HCEC 1CT (cell line): ENCODE data around the gene MXD4.
"Not testable (repeated sequence)": the region's sequence is repeated elsewhere in the genome, so short reads cannot be mapped to it uniquely, and the experiment has no call there.

Experiments
- DNase-seq: peaks from one replicate; pipeline ENCODE4 v3.0.0-alpha.2; 2017

Gene MXD4

GRCh38 chr4:2249526-2250356 lies 12.2 kb downstream of the MXD4 start:
- no peak for DNase-seq

DNA sequence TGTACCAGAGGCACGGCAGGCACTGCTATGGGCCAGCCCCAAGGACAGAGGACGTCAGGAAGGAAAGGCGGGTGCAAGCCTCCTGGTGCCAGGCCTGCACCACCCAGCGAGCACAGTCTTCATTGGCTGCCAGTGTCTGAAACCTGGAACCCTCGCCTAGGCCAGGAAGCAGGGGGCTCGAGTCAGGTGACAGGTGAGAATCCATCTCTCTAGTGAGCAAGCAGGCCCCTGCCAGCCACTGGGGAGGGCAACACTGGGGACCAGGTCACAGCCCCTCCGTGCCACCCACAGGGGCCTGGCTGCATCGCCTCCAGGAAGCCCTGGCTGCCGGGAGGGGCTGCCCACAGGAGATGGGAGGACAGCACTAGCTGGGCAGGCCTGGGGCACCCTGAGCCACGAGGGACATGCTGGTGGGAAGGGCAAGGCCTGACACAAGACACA lies 13.1 kb downstream of the MXD4 start:
- DNase-seq, result no peak

DNA sequence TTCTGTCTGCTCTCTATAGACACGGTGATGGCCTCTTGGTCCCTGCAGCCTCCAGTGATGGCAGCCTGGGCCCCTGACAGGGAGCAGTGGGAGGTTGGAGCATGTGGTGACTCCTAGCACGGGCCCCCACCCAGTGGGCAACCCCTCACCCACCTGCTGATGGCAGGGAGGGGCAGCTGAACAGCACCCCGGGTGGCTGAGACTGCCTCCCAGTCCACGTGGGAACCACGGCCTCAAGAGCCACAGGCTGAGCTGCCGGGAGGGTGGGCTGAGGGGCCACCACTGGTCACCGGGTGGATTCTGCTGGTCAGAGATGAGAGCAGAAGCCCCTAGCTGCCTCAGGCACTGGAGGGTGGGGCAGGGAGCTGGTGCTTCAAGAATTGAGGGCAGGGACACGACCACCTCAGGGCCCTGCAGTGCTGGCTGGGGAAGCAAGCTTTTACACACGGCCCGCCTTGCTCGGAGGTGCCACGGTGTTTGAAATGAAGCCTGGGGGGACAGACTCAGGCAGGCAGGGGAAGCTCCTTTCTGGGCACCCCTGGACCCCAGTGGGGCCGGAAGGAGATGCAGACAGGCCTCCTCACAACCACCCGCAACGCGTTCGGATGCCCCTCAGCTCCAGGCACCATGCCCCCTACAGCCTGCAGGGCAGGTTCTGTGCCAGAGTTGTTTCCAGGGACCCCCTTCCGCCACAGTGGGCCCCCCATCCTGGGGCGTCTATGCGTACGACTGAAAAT lies 13.7 kb downstream of the MXD4 start:
- DNase-seq, result no peak

DNA sequence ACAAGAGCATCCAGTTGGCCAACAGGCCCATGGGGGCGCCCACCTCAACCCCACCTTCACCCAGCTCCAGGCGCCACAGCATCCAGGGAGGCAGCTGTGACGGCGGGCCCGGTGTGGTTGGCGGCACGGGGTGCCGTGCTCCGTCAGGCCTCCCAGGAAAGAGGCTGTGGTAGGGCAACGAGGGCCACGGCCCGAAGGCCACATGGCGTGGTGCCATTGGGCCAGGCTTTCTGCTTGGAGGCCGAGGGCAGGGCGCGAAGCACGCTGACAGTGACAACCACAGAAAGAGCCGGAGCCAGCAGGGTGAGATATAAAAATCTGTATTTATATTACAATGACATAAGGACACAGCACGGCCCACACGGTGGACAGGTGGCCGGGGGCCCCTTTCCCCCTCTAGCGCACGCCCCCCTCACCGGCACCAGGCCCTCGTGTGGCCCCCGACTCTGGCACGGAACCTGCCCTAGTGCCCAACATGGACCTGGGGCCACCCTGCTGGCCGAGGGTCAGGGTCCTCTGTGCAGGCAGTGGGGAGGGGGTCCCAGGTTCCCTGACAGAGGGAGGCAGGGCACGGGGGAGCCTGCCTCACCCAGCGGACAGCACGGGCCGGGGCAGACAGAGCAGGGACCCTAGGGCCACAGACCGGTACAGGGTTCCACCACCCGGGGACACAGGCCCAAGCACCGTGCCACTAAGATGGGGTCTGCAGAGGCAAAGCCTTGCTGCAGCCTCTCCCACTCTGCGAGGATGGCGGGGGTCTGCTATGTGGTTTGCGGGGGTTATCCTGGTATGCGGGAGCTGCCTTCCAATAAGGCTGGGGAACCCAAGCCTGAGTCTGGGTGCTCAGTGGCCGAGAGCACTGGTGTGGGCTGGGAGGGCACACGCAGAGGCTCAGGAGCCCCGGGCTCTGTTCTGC lies 14.5 kb downstream of the MXD4 start:
- no peak for DNase-seq

DNA sequence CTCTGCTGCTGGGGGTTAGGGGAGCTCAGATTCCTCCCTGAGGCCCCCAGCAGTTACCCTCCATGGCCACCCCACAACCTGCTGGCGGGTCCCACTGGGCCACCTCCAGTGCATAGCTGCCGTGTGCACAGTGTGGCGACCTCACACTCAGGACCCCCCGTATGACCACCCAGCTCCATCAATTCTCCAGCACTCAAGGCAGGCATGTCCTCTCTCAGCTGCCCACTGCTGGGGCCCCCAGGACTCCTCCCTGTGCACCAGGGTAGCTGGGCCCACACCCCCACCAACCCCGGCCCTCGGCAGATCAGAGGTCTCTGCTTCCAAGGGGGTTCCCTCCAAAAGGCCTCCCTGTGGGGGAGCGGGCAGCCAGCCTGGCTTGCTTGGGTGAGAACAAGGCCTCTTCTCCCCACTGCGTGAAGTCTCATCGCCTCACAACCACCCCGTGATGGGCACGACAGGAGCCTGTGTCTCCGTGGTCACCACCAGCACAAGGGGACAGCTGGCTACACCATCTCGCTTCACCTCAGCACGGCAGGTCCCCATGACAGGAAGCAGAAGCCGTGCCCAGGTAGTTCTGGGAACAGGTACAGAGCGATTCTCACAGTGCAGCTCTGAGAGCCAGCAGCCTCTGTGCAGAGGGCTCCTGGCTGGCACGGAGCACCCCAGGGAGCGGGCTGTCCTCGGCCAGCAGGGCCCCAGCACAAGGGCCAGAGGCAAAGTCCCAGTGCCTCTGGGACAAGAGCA lies 15.4 kb downstream of the MXD4 start:
- DNase-seq, result no peak

DNA sequence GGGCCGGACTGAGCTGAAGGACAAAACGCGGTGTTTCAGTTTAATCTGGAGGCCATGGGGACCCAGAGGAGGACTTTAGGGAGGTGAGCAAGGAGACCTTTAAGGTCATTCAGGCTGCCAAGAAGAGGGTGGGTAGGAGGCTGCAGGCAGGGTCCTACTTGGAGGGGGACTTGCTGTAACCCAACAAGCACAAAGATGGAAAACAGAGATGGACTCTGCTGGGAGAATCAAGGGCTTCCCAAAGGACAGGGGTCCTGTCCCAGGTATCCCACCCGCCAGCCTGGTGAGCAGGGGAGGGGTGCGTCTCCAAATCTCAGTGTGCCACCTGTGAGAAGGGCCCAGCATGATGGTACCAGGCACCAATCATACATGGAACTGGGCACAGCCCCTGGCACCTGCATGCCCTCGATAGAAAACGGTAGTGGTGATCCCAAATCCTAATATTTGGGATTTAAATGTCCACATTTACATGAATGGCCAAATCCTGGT lies 16.1 kb downstream of the MXD4 start:
- DNase-seq, result no peak

DNA sequence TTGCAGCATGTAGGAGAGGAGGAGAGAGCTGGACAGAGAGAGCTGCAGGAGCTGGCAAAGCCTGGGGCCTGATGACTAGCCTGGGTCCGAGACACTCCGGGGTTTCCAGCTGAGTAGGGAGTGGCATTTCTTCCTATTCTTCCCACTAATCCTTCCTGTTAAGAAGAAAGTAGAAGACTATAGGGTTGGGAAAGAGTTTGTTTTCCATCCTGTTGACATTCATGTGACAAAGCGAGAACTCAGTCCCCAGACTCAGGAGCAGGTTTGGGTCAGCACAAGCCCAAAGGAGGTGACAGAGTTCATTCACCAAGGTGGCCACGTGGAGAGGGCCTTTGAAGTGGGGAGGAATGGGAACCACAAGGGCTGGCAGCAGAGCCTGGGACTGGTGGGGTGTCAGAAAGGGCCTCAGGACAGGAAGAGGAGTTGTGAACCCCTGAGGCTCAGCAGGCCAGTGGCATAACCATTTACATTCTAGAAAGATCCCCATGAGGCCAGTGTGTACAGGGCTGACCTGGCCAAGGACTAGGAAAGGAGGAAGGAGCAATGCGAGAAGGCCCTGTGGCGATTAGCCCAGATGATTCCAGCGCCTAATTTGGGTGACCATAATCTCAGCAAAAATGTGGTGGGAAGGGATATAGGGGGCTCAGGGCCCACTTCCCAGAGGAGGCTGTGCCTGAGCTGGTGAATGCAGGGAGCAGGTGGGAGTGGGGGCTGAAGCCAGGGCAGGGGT lies 16.7 kb downstream of the MXD4 start:
- DNase-seq, result no peak

- no peak for DNase-seq
These were observed 18.1 kb downstream of the MXD4 start for GRCh38 chr4:2243681-2244380.

DNA sequence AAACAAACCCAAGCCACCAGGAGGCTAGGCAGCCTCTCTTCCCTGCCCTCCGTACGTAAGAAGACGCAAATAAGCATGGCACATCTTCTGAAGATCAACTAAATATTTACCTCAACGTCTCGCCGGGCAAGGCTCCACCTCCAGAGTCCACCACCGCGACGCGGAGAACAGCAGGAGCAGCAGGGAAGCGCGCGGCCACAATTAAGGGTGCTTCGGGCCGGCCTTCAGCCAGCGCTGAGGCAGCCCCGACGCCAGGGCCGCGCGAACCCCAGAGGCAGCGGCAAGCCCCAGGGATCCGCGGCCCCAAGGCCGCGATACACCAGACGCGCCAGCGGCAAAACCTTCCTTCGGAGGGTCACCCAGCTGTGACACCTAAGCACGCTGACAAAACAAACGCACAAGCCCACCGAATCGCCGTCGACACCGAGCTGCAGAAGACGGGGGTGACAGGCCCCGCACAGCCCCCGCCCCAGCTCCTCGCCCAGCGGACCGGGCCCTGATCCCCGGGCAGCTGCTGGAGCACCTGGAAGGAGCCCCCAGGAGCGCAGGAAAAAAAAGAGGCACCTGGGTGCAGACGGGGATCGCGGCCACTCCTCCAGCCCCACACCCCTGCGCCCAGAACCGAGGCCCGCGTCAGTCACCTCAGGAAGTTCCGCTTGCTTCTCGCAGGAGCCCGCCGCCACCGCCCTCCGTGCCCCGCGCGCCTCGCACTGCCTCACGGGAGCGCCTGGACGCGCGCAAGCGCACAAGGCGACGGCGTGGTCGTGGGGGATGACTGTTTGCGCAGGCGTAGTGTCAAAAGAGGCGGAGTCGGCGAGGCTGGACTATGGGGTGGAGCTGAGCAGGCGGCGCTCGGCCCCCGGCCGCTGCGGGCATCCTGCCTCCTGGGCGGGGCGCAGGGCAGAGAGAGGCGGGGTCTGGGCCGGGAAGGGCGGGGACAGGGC lies 20.2 kb downstream of the MXD4 start, which contains the start of the genes HAUS3 and POLN:
TSS of gene HAUS3 (minus strand) at position 712 of the 944 bp plus-strand sequence. CDS start 1,175 bp downstream, outside the sequence.
TSS of gene POLN (minus strand) at position 712 of the 944 bp plus-strand sequence. CDS start 12,890 bp downstream, outside the sequence.
- DNase-seq, result peak; percentile 92

GRCh38 chr4:2241003-2241402 lies 20.9 kb downstream of the MXD4 start:
- no peak for DNase-seq

GRCh38 chr4:2236944-2237666 lies 24.8 kb downstream of the MXD4 start:
- DNase-seq, result no peak

- no peak for DNase-seq
These were observed 30.8 kb downstream of the MXD4 start for GRCh38 chr4:2231082-2231481.

DNA sequence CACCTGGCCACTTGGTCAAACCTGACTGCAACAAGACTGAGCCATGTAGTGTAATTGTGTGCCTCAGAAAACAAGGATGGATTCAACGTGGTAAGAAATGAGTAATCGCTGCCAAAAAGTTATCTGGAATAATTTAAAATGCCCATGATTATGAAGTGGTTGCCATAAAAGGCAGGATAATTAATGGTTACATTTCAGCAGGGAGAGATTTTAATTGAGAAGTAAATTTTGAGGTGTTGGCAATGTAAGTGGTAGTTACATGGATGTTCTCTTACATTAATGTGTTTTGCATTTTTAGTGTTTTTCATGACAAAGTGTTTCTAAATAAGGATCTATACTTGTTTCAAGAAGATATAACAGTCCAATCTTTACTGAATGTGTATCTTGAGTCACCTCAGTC lies 35.6 kb downstream of the MXD4 start:
- DNase-seq, result no peak

GRCh38 chr4:2222838-2223237 lies 39.1 kb downstream of the MXD4 start:
- DNase-seq, result no peak

GRCh38 chr4:2221378-2221777 lies 40.5 kb downstream of the MXD4 start:
- not testable (repeated sequence) for DNase-seq

DNA sequence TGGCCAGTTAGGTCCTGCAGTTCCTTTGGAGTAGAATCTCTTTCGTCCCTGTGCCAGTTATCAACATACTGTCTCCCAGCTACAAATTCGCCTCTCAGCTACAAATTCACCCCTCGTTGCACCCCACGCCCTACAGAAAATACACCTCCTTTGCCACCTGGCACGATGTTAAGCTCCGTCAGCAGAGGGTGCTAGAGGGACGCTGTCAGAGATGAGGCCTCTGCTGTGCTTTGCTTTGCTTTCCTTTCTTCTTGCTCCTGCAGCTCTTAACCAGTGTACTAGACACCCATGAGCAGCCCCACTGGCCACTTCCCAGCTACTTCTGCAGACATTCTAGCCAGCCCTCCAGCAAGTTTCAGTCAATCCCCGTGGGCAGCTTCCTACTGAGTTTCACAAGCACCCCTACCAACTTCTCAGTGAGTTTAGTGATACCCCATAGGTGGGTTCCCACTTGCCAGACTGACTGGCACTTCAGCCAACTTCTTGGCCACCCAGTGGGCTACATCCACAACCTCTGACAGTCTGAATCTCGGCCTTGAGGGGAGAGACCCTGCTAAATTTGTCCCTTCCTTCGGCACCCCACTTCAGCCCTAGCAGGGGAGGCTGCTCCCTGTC lies 41.8 kb downstream of the MXD4 start:
- DNase-seq, result peak; percentile 37

DNA sequence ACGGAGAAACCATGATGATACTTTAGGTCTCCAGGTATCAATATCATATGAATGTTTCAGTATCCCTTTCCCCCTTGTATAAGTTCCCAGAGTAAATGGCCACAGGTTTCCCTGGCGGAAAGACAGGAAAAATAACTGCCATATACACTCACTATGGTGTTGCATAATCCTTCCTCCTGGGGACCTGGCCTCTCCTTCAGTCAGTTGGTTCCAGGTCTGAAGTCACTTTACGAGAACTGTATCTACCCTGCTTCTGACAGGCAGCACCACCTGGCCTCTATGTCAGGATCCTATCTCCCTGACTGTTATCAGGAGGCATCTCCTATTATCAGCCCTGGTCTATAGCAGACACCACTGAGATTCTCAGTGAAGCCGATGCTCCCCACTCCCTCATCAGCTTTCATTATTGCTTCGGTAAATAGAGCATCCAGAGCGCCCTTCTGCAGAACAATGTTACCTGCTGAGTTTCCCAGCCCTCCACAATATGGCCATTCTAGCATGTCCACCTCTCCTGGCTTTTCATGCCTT lies 42.6 kb downstream of the MXD4 start:
- DNase-seq, result no peak

DNA sequence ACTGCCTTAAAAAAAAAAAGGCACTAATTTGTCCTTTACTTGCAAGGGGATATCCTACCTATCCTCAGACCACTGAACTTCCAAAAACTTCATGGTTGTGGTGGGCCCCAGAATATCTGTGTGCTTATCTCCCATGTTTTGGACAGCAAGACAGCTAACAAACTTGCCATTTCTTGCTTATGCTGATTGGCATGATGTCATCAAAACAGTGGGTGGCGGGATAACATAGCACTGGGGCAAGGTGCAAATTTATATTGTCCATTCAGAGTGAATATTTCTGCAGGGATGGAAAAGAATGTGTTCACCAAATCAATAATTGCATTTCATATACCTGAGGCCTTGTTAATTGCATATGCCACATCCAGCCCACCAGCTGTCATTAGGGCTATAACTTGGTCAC lies 43.5 kb downstream of the MXD4 start:
- no peak for DNase-seq
